K562 (cell line): Measurements from ENCODE around the gene PYGM. TPM values are rescaled to one million over a fixed set of nuclear protein-coding genes. Genes with fewer than 3 reads are reported as not detected.
A peak's percentile ranks its signal among the peaks of the same experiment; 100 is the strongest.

ENCODE experiments used
- CBFA2T3 ChIP-seq: fragments of 450-650 bp; IDR thresholded peaks from 2 replicates; pipeline ENCODE4 v1.6.1; 2017
- EHMT2 ChIP-seq: fragments of 450-650 bp; IDR thresholded peaks from 2 replicates; pipeline ENCODE4 v1.6.1; 2018; ENCODE audit warnings: antibody characterized with exemption
- HDAC2 ChIP-seq: fragments of 450-650 bp; IDR thresholded peaks from 2 replicates; pipeline ENCODE4 v1.6.1; 2016; ENCODE audit warnings: mild to moderate bottlenecking
- KDM5B ChIP-seq: fragments of 200-600 bp; sonication (generic); IDR thresholded peaks from 2 replicates; pipeline ENCODE4 v1.6.1; 2012; ENCODE audit warnings: low read depth, mild to moderate bottlenecking, moderate library complexity, low read length, control low read depth, inconsistent platforms; ENCODE audit not compliant: insufficient replicate concordance
- MAZ ChIP-seq, 2 experiments: fragments of 450-650 bp in 1 of 2; sonication (generic) in 1 of 2; formaldehyde crosslinking; IDR thresholded peaks in 1 of 2; conservative IDR thresholded peaks in 1 of 2; 2 replicates each; pipeline versions ENCODE4 v1.4.0 to v1.5.0; 2020; ENCODE audit warnings: mild to moderate bottlenecking in 1 of 2, missing genetic modification reagents in 1 of 2
- MED1 ChIP-seq: sonication (generic); formaldehyde crosslinking; IDR thresholded peaks from 2 replicates; pipeline ENCODE4 v1.8.1; 2023; ENCODE audit warnings: missing genetic modification reagents, borderline replicate concordance
- NFIC ChIP-seq: fragments of 450-650 bp; IDR thresholded peaks from 2 replicates; pipeline ENCODE4 v1.6.1; 2017; ENCODE audit warnings: mild to moderate bottlenecking, inconsistent platforms
- NRF1 ChIP-seq, 2 experiments: fragments of 450-650 bp; IDR thresholded peaks in 1 of 2; conservative IDR thresholded peaks in 1 of 2; 2 replicates each; pipeline ENCODE4 v1.6.1; 2014; ENCODE audit warnings: mild to moderate bottlenecking in 2 of 2
- PCBP1 ChIP-seq: fragments of 200-400 bp; formaldehyde crosslinking; IDR thresholded peaks from 2 replicates; pipeline ENCODE4 v1.6.1; 2018; ENCODE audit warnings: mild to moderate bottlenecking, low read depth, low read length; ENCODE audit not compliant: poor library complexity, severe bottlenecking
- RBFOX2 ChIP-seq: fragments of 200-400 bp; formaldehyde crosslinking; IDR thresholded peaks from 2 replicates; pipeline ENCODE4 v1.6.1; 2017; ENCODE audit warnings: low read depth, mild to moderate bottlenecking, low read length, moderate library complexity
- RCOR1 ChIP-seq, 2 experiments: IDR thresholded peaks; 2 replicates each; pipeline ENCODE4 v1.6.1; 2012; ENCODE audit warnings: low read depth in 2 of 2, low read length in 2 of 2, borderline replicate concordance in 1 of 2, improper control_type of control experiment in 1 of 2
- SMARCA5 ChIP-seq: fragments of 450-650 bp; IDR thresholded peaks from 2 replicates; pipeline ENCODE4 v1.6.1; 2016
- SNRNP70 ChIP-seq: fragments of 200-400 bp; formaldehyde crosslinking; optimal IDR thresholded peaks from 2 replicates; pipeline ENCODE3; 2017; ENCODE audit warnings: low read depth, low read length
- U2AF2 ChIP-seq: fragments of 200-400 bp; formaldehyde crosslinking; optimal IDR thresholded peaks from 2 replicates; pipeline ENCODE3; 2017; ENCODE audit warnings: low read depth, mild to moderate bottlenecking, low read length
- ZNF263 ChIP-seq: sonication (generic); formaldehyde crosslinking; IDR thresholded peaks from 2 replicates; pipeline ENCODE4 v1.8.0; 2022; ENCODE audit warnings: mild to moderate bottlenecking, missing genetic modification reagents, borderline replicate concordance
- ZNF699 ChIP-seq: fragments of 250-450 bp; sonication (Bioruptor Pico); IDR thresholded peaks from 2 replicates; pipeline ENCODE4 v1.8.0; 2021; ENCODE audit warnings: mild to moderate bottlenecking, moderate library complexity; ENCODE audit not compliant: insufficient replicate concordance
- polyA plus RNA-seq, 8 experiments: library from polyadenylated mRNA; depleted of rRNA in 4 of 8; stranded (reverse) in 5 of 8; unstranded in 3 of 8; fragments of >200 nt; fragmentation: Nextera tagmentation in 2 of 8; fragmentation: Illumina TruSeq in 1 of 8; extraction: Ambion mirVana in 2 of 8; extraction: Trizol in 1 of 8; gene quantifications; 2 replicates each; pipeline versions ENCODE4 v1.2.1 to v1.2.3, GENCODE V29; 2011 to 2014; ENCODE audit warnings: inconsistent platforms in 1 of 8, missing spikeins in 1 of 8
- total RNA-seq, 7 experiments: library from RNA; depleted of rRNA in 6 of 7; stranded (reverse); fragments of >200 nt in 6 of 7; fragmentation: Illumina TruSeq in 2 of 7; extraction: Trizol in 2 of 7; gene quantifications; 2 replicates each; pipeline versions ENCODE4 v1.2.1 to v1.2.3, GENCODE V29; 2011 to 2021; ENCODE audit warnings: low replicate concordance in 1 of 7
- TF ChIP-seq, protein P1 (sequence below): fragments of 250-450 bp; sonication (Bioruptor Pico); IDR thresholded peaks from 2 replicates; pipeline ENCODE4 v1.8.0; 2021; ENCODE audit warnings: borderline replicate concordance, mild to moderate bottlenecking, moderate library complexity; ENCODE audit not compliant: poor library complexity, severe bottlenecking
- TF ChIP-seq, protein P2 (sequence below): fragments of 450-650 bp; IDR thresholded peaks from 2 replicates; pipeline ENCODE4 v1.7.1; 2018; ENCODE audit warnings: mild to moderate bottlenecking, low read depth; ENCODE audit not compliant: partially characterized antibody
- TF ChIP-seq, protein P3 (sequence below): fragments of 450-650 bp; IDR thresholded peaks from 2 replicates; pipeline ENCODE4 v1.6.1; 2016; ENCODE audit warnings: mild to moderate bottlenecking
- TF ChIP-seq, protein P4 (sequence below), 2 experiments: IDR thresholded peaks; 2 replicates each; pipeline ENCODE4 v1.6.1; 2011; ENCODE audit warnings: borderline replicate concordance in 1 of 2, control low read depth in 1 of 2, low read depth in 1 of 2, low read length in 1 of 2, mild to moderate bottlenecking in 1 of 2, mixed read lengths in 1 of 2, moderate library complexity in 1 of 2; ENCODE audit not compliant: insufficient read depth in 1 of 2, insufficient read length in 1 of 2, poor library complexity in 1 of 2, severe bottlenecking in 1 of 2; ENCODE audit errors: extremely low read depth in 1 of 2

Gene PYGM
- total and polyA plus RNA-seq, 9 of the 15 experiments (the other 6 are each of a cell fraction or from before 2014, with no cell fraction given) = 0.07 to 1.5 (median 0.68) TPM

DNA sequence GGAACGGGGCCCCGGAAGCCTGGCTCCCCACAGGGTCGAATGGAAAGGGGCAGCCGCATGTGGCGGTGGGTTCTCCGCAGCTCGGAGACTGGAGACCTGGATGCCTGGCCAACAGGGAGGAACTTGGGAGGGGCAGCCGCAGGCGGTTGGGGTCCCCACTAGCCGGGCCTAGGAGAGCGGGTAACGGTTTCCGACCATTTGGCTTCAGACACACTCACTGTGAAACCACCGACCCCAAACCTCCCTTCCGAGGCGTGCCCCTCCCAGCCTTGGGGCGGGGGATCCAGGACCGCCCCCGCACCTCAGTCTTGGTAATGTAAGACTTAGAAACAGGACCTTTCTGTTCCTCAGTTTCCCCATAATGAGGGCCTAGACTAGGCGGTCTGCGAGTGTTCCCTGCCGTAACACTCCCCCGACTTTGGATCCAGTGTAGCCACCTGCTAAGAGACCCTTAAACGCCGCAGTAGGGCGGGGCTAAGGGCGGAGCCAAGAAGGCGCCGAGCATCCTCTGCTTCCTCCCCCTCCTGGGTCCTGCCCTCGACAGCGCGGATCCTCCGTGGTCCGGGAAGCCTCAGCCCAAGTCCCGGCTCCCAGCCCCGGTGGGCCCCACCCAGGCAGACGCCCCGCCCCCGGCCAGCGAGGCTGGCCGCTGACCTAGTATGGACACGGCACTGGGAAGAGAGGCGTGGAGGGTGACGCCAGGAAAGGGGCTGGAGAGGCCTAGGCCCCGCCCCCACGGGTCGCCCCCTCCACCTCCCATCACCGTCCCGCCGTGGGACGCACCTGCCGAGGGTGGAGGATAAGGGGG lies 14.0 kb downstream of the PYGM start (continued):
- TF ChIP-seq HDAC2 (peak; percentile 41; the same call in 1 of the 2 replicates), RBFOX2 (peak; percentile 80), MAZ (CRISPR knock-in tag; conservative IDR thresholded peaks at IDR 0.05 in 1 of 2, IDR thresholded peaks at IDR 0.05 in 1 of 2) (peak in 1 of 2 experiments; percentile 43; a peak in 1 of 4 replicates), SNRNP70 (no peak), RCOR1 (IDR thresholded peaks at IDR 0.05; ENCODE audit: borderline replicate concordance in 1 of 2, low read depth in 2 of 2, low read length in 2 of 2) (peak in 1 of 2 experiments; percentile 72; a peak in 2 of 4 replicates), EHMT2 (no peak), SMARCA5 (no peak), PCBP1 (no peak), ZNF699 (CRISPR knock-in tag) (no peak), CBFA2T3 (no peak), NFIC (no peak), KDM5B (peak; percentile 32), U2AF2 (no peak), NRF1 (conservative IDR thresholded peaks at IDR 0.05 in 1 of 2, IDR thresholded peaks at IDR 0.05 in 1 of 2) (peak; percentile 54 to 56), ZNF263 (peak; percentile 18; the same call in 1 of the 2 replicates), MED1 (CRISPR knock-in tag) (no peak)
- TF ChIP-seq, protein P1, sequence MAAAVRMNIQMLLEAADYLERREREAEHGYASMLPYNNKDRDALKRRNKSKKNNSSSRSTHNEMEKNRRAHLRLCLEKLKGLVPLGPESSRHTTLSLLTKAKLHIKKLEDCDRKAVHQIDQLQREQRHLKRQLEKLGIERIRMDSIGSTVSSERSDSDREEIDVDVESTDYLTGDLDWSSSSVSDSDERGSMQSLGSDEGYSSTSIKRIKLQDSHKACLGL (CRISPR knock-in tag) = no peak
- TF ChIP-seq, protein P2, sequence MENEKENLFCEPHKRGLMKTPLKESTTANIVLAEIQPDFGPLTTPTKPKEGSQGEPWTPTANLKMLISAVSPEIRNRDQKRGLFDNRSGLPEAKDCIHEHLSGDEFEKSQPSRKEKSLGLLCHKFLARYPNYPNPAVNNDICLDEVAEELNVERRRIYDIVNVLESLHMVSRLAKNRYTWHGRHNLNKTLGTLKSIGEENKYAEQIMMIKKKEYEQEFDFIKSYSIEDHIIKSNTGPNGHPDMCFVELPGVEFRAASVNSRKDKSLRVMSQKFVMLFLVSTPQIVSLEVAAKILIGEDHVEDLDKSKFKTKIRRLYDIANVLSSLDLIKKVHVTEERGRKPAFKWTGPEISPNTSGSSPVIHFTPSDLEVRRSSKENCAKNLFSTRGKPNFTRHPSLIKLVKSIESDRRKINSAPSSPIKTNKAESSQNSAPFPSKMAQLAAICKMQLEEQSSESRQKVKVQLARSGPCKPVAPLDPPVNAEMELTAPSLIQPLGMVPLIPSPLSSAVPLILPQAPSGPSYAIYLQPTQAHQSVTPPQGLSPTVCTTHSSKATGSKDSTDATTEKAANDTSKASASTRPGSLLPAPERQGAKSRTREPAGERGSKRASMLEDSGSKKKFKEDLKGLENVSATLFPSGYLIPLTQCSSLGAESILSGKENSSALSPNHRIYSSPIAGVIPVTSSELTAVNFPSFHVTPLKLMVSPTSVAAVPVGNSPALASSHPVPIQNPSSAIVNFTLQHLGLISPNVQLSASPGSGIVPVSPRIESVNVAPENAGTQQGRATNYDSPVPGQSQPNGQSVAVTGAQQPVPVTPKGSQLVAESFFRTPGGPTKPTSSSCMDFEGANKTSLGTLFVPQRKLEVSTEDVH = no peak
- TF ChIP-seq, protein P3, sequence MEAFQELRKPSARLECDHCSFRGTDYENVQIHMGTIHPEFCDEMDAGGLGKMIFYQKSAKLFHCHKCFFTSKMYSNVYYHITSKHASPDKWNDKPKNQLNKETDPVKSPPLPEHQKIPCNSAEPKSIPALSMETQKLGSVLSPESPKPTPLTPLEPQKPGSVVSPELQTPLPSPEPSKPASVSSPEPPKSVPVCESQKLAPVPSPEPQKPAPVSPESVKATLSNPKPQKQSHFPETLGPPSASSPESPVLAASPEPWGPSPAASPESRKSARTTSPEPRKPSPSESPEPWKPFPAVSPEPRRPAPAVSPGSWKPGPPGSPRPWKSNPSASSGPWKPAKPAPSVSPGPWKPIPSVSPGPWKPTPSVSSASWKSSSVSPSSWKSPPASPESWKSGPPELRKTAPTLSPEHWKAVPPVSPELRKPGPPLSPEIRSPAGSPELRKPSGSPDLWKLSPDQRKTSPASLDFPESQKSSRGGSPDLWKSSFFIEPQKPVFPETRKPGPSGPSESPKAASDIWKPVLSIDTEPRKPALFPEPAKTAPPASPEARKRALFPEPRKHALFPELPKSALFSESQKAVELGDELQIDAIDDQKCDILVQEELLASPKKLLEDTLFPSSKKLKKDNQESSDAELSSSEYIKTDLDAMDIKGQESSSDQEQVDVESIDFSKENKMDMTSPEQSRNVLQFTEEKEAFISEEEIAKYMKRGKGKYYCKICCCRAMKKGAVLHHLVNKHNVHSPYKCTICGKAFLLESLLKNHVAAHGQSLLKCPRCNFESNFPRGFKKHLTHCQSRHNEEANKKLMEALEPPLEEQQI = no peak
- TF ChIP-seq, protein P4, sequence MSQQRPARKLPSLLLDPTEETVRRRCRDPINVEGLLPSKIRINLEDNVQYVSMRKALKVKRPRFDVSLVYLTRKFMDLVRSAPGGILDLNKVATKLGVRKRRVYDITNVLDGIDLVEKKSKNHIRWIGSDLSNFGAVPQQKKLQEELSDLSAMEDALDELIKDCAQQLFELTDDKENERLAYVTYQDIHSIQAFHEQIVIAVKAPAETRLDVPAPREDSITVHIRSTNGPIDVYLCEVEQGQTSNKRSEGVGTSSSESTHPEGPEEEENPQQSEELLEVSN (IDR thresholded peaks at IDR 0.05; ENCODE audit: borderline replicate concordance in 1 of 2, extremely low read depth in 1 of 2, insufficient read depth in 1 of 2, insufficient read length in 1 of 2, low read depth in 1 of 2, low read length in 1 of 2, poor library complexity in 1 of 2, severe bottlenecking in 1 of 2) = peak in 1 of 2 experiments; percentile 26
